Stimulated activated CD4-positive, alpha-beta T cell treated with anti-CD3 and anti-CD28 coated beads, TNF-alpha, amount 100 ng/mL, for 48 hours (primary cell): ENCODE results near the gene SPACA4.
A peak's percentile ranks its signal among the peaks of the same experiment; 100 is the strongest.

Source experiments
- DNase-seq, 3 donors: peaks; one replicate each; pipeline ENCODE4 v3.0.0-alpha.2; 2020; ENCODE audit warnings: low read depth in 3 of 3

The SPACA4 gene

GRCh38 chr19:48634036-48634342, 27.4 kb downstream of the SPACA4 start:
- DNase-seq = no peak

- DNase-seq = peak; percentile 88 to 91 (median 91)
These were observed 28.1 kb downstream of the SPACA4 start for GRCh38 chr19:48634424-48635262.

- peak in 2 of 3 donors; percentile 63 to 77 for DNase-seq
These were observed 28.9 kb downstream of the SPACA4 start for GRCh38 chr19:48635263-48635965.

GRCh38 chr19:48635966-48636858, 29.7 kb downstream of the SPACA4 start:
- DNase-seq = no peak

GRCh38 chr19:48636859-48637448, 30.4 kb downstream of the SPACA4 start, which contains the start of gene DBP:
Gene DBP (minus strand): TSS chr19:48637379. CDS start chr19:48636994, 385 bp downstream.
- peak in 1 of 3 donors; percentile 29 for DNase-seq

GRCh38 chr19:48637449-48637947, 31.0 kb downstream of the SPACA4 start:
- peak; percentile 93 to 99 (median 97) for DNase-seq

GRCh38 chr19:48637948-48638830, 31.6 kb downstream of the SPACA4 start:
- peak in 2 of 3 donors; percentile 63 to 72 for DNase-seq

GRCh38 chr19:48638831-48639381, 32.4 kb downstream of the SPACA4 start:
- DNase-seq = no peak

- DNase-seq = no peak
These were observed 33.2 kb downstream of the SPACA4 start for GRCh38 chr19:48639483-48640375.

GRCh38 chr19:48641850-48642249, 35.3 kb downstream of the SPACA4 start:
- no peak for DNase-seq

GRCh38 chr19:48642862-48643261, 36.3 kb downstream of the SPACA4 start:
- no peak for DNase-seq

- DNase-seq = no peak
These were observed 37.8 kb downstream of the SPACA4 start for GRCh38 chr19:48644355-48644754.

- peak; percentile 54 to 64 (median 62) for DNase-seq
These were observed 38.5 kb downstream of the SPACA4 start for GRCh38 chr19:48644839-48645619.

- no peak for DNase-seq
These were observed 39.1 kb downstream of the SPACA4 start for GRCh38 chr19:48645620-48646000.

GRCh38 chr19:48646001-48646721, 39.6 kb downstream of the SPACA4 start, which contains the start of gene CA11:
Gene CA11 (minus strand): TSS chr19:48646187. CDS start chr19:48645632, 555 bp downstream.
- DNase-seq = peak; percentile 79 to 90 (median 84)

- DNase-seq = no peak
These were observed 40.2 kb downstream of the SPACA4 start for GRCh38 chr19:48646722-48647216.

GRCh38 chr19:48648134-48648533, 41.6 kb downstream of the SPACA4 start:
- no peak for DNase-seq
